ENCODE measurements around the gene JAG1. TPM values are rescaled to one million over a fixed set of nuclear protein-coding genes. Genes with fewer than 3 reads are reported as not detected.

Gene JAG1
- total RNA-seq, 2 donors from 2014 or later = 6.8 to 19.7 TPM

DNA sequence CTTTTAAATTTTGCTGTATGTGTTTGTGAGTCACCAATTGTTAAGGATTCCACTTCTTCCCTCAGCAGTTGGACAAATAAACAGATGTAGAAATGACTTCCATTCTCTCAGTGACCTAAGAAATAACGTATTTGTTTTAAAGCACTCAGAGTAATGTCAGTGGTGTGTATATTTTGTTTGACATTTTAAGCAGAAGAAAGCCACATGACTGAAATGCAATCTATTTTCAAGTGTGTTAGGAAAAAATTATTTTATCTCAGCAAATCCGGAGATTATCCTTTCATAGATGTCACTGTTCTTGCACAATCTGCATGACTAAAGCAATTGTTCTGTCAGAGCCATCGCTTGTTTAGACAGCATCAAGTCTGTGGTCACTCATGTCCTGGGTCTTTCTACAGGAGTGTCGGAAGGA, 77.1 kb downstream of the JAG1 start:
- H3K27me3 Mint-ChIP-seq (ENCODE audit: insufficient read depth) = no peaks in the 10 kb centered on the region
- Histone ChIP-seq H3K4me1 (ENCODE audit: control insufficient read depth, insufficient read depth, low read length) (peaks cover 3% of the 10 kb centered on the region), H3K4me3 (ENCODE audit: low read length) (no peak overlapping the region), H3K27me3 (ENCODE audit: control insufficient read depth, insufficient read depth, low read length, poor library complexity, severe bottlenecking) (no peaks in the 10 kb centered on the region), H3K36me3 (ENCODE audit: control insufficient read depth, insufficient read depth, low read length) (peaks cover 2% of the 10 kb centered on the region), H3K27ac (ENCODE audit: low read depth, low read length) (no peak overlapping the region), H3K9ac (ENCODE audit: extremely low read depth, low read length, poor library complexity, severe bottlenecking) (no peak overlapping the region), H3K9me3 (ENCODE audit: control insufficient read depth, low read length) (no peaks in the 10 kb centered on the region)
- no peak overlapping the region for H3K4me3 Mint-ChIP-seq
- peaks cover 3% of the 10 kb centered on the region for H3K36me3 Mint-ChIP-seq (ENCODE audit: low read depth)
- no peaks in the 10 kb centered on the region for H3K9me3 Mint-ChIP-seq
- DNase-seq = no peak
- H3K4me1 Mint-ChIP-seq = no peaks in the 10 kb centered on the region
- no peak for TF ChIP-seq CTCF (conservative IDR thresholded peaks at IDR 0.05)
- WGBS, 2 experiments (ENCODE audit: insufficient coverage in 1 of 2, insufficient read length in 1 of 2) = 93 to 100% methylated on average over 1 to 3 of the region's 4 CpGs
- H3K27ac Mint-ChIP-seq = no peak overlapping the region

GRCh38 chr20:10595985-10596384, 77.8 kb downstream of the JAG1 start:
- no peaks in the 10 kb centered on the region for H3K9me3 Mint-ChIP-seq
- no peak for DNase-seq
- Histone ChIP-seq H3K9me3 (ENCODE audit: control insufficient read depth, low read length) (no peaks in the 10 kb centered on the region), H3K4me1 (ENCODE audit: control insufficient read depth, insufficient read depth, low read length) (peaks cover 3% of the 10 kb centered on the region), H3K27ac (ENCODE audit: low read depth, low read length) (no peak overlapping the region), H3K36me3 (ENCODE audit: control insufficient read depth, insufficient read depth, low read length) (no peaks in the 10 kb centered on the region), H3K9ac (ENCODE audit: extremely low read depth, low read length, poor library complexity, severe bottlenecking) (no peak overlapping the region), H3K4me3 (ENCODE audit: low read length) (no peak overlapping the region), H3K27me3 (ENCODE audit: control insufficient read depth, insufficient read depth, low read length, poor library complexity, severe bottlenecking) (no peaks in the 10 kb centered on the region)
- H3K36me3 Mint-ChIP-seq (ENCODE audit: low read depth) = peaks cover 3% of the 10 kb centered on the region
- H3K27me3 Mint-ChIP-seq (ENCODE audit: insufficient read depth) = no peaks in the 10 kb centered on the region
- 93% methylated on average over 3 of the region's 3 CpGs for WGBS, 2 experiments (ENCODE audit: insufficient coverage in 1 of 2, insufficient read length in 1 of 2)
- H3K4me3 Mint-ChIP-seq = no peak overlapping the region
- no peak overlapping the region for H3K27ac Mint-ChIP-seq
- no peak for TF ChIP-seq CTCF (conservative IDR thresholded peaks at IDR 0.05)
- no peaks in the 10 kb centered on the region for H3K4me1 Mint-ChIP-seq

GRCh38 chr20:10595266-10595665, 78.5 kb downstream of the JAG1 start:
- Histone ChIP-seq H3K27me3 (ENCODE audit: control insufficient read depth, insufficient read depth, low read length, poor library complexity, severe bottlenecking) (no peaks in the 10 kb centered on the region), H3K9ac (ENCODE audit: extremely low read depth, low read length, poor library complexity, severe bottlenecking) (no peak overlapping the region), H3K36me3 (ENCODE audit: control insufficient read depth, insufficient read depth, low read length) (no peaks in the 10 kb centered on the region), H3K4me3 (ENCODE audit: low read length) (no peak overlapping the region), H3K4me1 (ENCODE audit: control insufficient read depth, insufficient read depth, low read length) (peaks cover 3% of the 10 kb centered on the region), H3K27ac (ENCODE audit: low read depth, low read length) (no peak overlapping the region), H3K9me3 (ENCODE audit: control insufficient read depth, low read length) (no peaks in the 10 kb centered on the region)
- Mint-ChIP-seq H3K9me3 (no peaks in the 10 kb centered on the region), H3K27ac (no peak overlapping the region), H3K4me3 (no peak overlapping the region), H3K36me3 (ENCODE audit: low read depth) (peaks cover 3% of the 10 kb centered on the region), H3K27me3 (ENCODE audit: insufficient read depth) (no peaks in the 10 kb centered on the region), H3K4me1 (no peaks in the 10 kb centered on the region)
- no peak for DNase-seq
- TF ChIP-seq CTCF (conservative IDR thresholded peaks at IDR 0.05) = no peak
- WGBS, 2 experiments (ENCODE audit: insufficient coverage in 1 of 2, insufficient read length in 1 of 2) = 77 to 100% methylated on average over 1 to 2 of the region's 2 CpGs
